CD4-positive, alpha-beta T cell treated with Interferon gamma for 1 hour (primary cell): ENCODE measurements around the gene SMAD9.

Source experiments
- DNase-seq: peaks from one replicate; pipeline ENCODE4 v3.0.0-alpha.2; 2020

SMAD9 gene

DNA sequence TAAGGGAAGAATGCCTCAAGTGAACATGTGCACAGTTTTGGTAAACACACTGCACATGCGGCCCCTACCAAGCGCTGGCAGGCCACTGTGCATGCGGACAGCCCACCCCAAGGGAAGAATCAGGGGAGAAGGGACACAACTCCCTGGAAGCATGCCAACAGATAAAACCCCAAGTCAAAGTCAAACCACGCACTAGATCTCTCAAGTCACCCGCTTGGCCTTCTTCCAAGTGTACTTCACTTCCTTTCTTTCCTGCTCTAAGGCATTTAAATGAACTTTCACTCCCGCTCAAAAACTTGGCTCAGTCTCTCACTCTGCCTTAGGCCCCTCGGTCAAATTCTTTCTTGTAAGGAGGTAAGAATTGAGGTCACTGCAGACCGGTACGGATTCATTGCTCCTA, 105.6 kb downstream of the SMAD9 start:
- DNase-seq: no peak

- no peak for DNase-seq
Observed at GRCh38 chr13:36813225-36813624, 106.8 kb downstream of the SMAD9 start.

GRCh38 chr13:36807616-36808015, 112.4 kb downstream of the SMAD9 start:
- DNase-seq: no peak

DNA sequence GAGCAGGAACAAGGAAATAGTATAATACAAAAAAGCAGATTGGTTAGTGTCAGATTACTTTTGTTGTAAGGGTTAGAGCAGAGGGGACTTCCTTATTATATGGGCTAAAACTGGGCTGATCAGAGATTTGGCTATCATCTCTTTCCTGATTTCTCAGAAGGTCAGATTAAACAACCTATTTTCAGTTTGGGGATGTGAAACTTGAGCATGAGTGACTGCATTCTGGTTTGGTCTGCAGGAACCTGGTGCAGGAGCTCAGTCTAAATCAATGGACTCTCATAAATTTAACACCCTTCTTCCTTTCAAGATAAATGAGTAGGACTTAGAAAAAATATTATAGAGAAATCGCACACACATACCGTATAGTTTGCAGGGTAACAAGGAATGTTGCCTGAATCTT, 113.9 kb downstream of the SMAD9 start:
- DNase-seq: no peak

- no peak for DNase-seq
Observed at GRCh38 chr13:36804588-36804987, 115.5 kb downstream of the SMAD9 start.

- DNase-seq: no peak
Observed at GRCh38 chr13:36801035-36801434, 119.0 kb downstream of the SMAD9 start.

DNA sequence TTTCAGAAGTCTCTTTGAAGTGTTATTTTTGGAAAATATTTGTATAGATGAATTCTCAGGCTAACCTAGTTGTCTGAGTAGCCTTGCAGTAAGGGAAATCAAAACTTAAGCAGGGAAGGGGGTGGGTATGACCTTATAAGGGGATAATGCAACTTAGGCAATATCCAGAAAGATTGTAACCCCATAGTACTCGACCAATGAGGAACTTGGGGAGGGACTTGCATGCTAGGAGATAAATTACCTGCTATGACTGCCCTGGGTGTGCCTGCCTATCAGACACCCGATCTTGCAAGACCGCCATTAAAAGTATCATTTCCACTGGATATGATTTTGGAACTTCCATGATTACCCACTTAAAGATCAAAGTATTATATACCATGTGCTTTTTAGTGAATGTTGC, 124.0 kb downstream of the SMAD9 start:
- no peak for DNase-seq

- no peak for DNase-seq
Observed at GRCh38 chr13:36795463-36795862, 124.6 kb downstream of the SMAD9 start.
